SK-N-SH (cell line): ENCODE data around the gene AFMID. TPM values are rescaled to one million over a fixed set of nuclear protein-coding genes. Genes with fewer than 3 reads are reported as not detected.

Source experiments
- CTCF ChIA-PET: fragments of 300-600, 350-600 bp; formaldehyde crosslinking; extraction: SDS; loops from one replicate; lab custom pipeline; 2021; lab: Yijun Ruan, JAX
- POLR2A ChIA-PET: fragments of 350-600 bp; sonication (Branson Sonifier 250); formaldehyde crosslinking; extraction: SDS; loops from one replicate; lab custom pipeline; 2020; ENCODE audit warnings: antibody characterized with exemption, inconsistent platforms; lab: Yijun Ruan, JAX
- DNase-seq: peaks from one replicate; pipeline ENCODE4 v3.0.0; 2012
- H2AFZ ChIP-seq: fragments of 200-600 bp; sonication (generic); 2 replicates; pipeline ENCODE4 v1.8.1; 2016; ENCODE audit warnings: antibody characterized with exemption, mild to moderate bottlenecking, low read depth
- H3F3A ChIP-seq: fragments of 200-600 bp; sonication (generic); replicated peaks from 2 replicates; pipeline ENCODE3; 2016; ENCODE audit warnings: antibody characterized with exemption, mild to moderate bottlenecking; ENCODE audit not compliant: insufficient read depth
- H3K27ac ChIP-seq, 2 experiments: fragments of 200-500 bp in 1 of 2; fragments of 200-600 bp in 1 of 2; sonication (Bioruptor generic) in 1 of 2; sonication (generic), shearing (Covaris generic) in 1 of 2; 2 replicates each; pipeline versions ENCODE4 v1.5.1 to v1.6.1; 2014 to 2016; ENCODE audit warnings: low read depth in 2 of 2, inconsistent platforms in 1 of 2, low read length in 1 of 2, mild to moderate bottlenecking in 1 of 2, mixed read lengths in 1 of 2
- H3K27me3 ChIP-seq: fragments of 200-600 bp; sonication (generic), shearing (Covaris generic); 2 replicates; pipeline ENCODE4 v1.6.1; 2016; ENCODE audit warnings: mixed run types; ENCODE audit not compliant: insufficient read depth
- H3K36me3 ChIP-seq, 2 experiments: fragments of 200-500 bp in 1 of 2; fragments of 200-600 bp in 1 of 2; sonication (Bioruptor generic) in 1 of 2; sonication (generic) in 1 of 2; replicated peaks in 1 of 2; 2 replicates each; pipeline versions ENCODE3 to v1.5.1; 2014 to 2016; ENCODE audit warnings: low read length in 1 of 2, mild to moderate bottlenecking in 1 of 2; ENCODE audit not compliant: insufficient read depth in 2 of 2, control insufficient read depth in 1 of 2
- H3K4me1 ChIP-seq, 2 experiments: fragments of 200-500 bp in 1 of 2; fragments of 200-600 bp in 1 of 2; sonication (Bioruptor generic) in 1 of 2; sonication (generic), shearing (Covaris generic) in 1 of 2; 2 replicates each; pipeline versions ENCODE4 v1.5.1 to v1.6.1; 2014 to 2016; ENCODE audit warnings: low read depth in 1 of 2, low read length in 1 of 2, mixed run types in 1 of 2; ENCODE audit not compliant: insufficient read depth in 2 of 2, control insufficient read depth in 1 of 2
- H3K4me2 ChIP-seq: fragments of 200-600 bp; sonication (generic), shearing (Covaris generic); 2 replicates; pipeline ENCODE4 v1.6.1; 2017; ENCODE audit warnings: mixed run types
- H3K4me3 ChIP-seq, 2 experiments: fragments of 200-500 bp in 1 of 2; fragments of 200-600 bp in 1 of 2; sonication (Bioruptor generic) in 1 of 2; sonication (generic), shearing (Covaris generic) in 1 of 2; 2 replicates each; pipeline versions ENCODE4 v1.5.1 to v1.8.1; 2014 to 2016; ENCODE audit warnings: low read depth in 2 of 2, inconsistent platforms in 1 of 2, low read length in 1 of 2, mild to moderate bottlenecking in 1 of 2, mixed read lengths in 1 of 2, moderate library complexity in 1 of 2
- H3K79me2 ChIP-seq: fragments of 200-600 bp; sonication (generic); 2 replicates; pipeline ENCODE4 v1.8.1; 2017; ENCODE audit warnings: mild to moderate bottlenecking; ENCODE audit not compliant: insufficient read depth
- H3K9ac ChIP-seq: fragments of 200-600 bp; sonication (generic); 2 replicates; pipeline ENCODE4 v1.6.1; 2017; ENCODE audit warnings: mixed run types
- H3K9me2 ChIP-seq: fragments of 200-600 bp; sonication (generic); 2 replicates; pipeline ENCODE4 v1.6.1; 2017; ENCODE audit warnings: mixed run types
- H3K9me3 ChIP-seq: fragments of 200-600 bp; sonication (generic); 2 replicates; pipeline ENCODE4 v1.6.1; 2017; ENCODE audit warnings: mixed run types, mild to moderate bottlenecking, moderate library complexity
- H4K20me1 ChIP-seq: fragments of 200-600 bp; sonication (generic); 2 replicates; pipeline ENCODE4 v1.6.1; 2017; ENCODE audit warnings: mild to moderate bottlenecking, mixed run types; ENCODE audit not compliant: insufficient read depth
- FOSL2 ChIP-seq: IDR thresholded peaks from 2 replicates; pipeline ENCODE4 v1.4.0; 2012; ENCODE audit warnings: low read depth, mild to moderate bottlenecking, moderate library complexity, borderline replicate concordance
- FOXJ3 ChIP-seq: sonication (generic); formaldehyde crosslinking; IDR thresholded peaks from 2 replicates; pipeline ENCODE4 v1.5.1; 2020; ENCODE audit warnings: mild to moderate bottlenecking, missing genetic modification reagents
- FOXM1 ChIP-seq: IDR thresholded peaks from 2 replicates; pipeline ENCODE4 v1.4.0; 2012; ENCODE audit warnings: low read depth, mild to moderate bottlenecking
- GABPA ChIP-seq: IDR thresholded peaks from 2 replicates; pipeline ENCODE4 v1.4.0; 2012; ENCODE audit warnings: low read depth, mild to moderate bottlenecking
- GATA2 ChIP-seq: sonication (generic); formaldehyde crosslinking; IDR thresholded peaks from 2 replicates; pipeline ENCODE4 v1.5.0; 2020; ENCODE audit warnings: mild to moderate bottlenecking, missing genetic modification reagents
- MEF2A ChIP-seq: IDR thresholded peaks from 2 replicates; pipeline ENCODE4 v1.4.0; 2012; ENCODE audit warnings: low read depth, borderline replicate concordance
- MXI1 ChIP-seq: IDR thresholded peaks from 2 replicates; pipeline ENCODE4 v1.6.1; 2012; ENCODE audit warnings: mild to moderate bottlenecking, low read depth, low read length, improper control_type of control experiment
- NFIC ChIP-seq: IDR thresholded peaks from 2 replicates; pipeline ENCODE4 v1.4.0; 2012; ENCODE audit warnings: borderline replicate concordance
- RCOR1 ChIP-seq: fragments of 150-350 bp; IDR thresholded peaks from 2 replicates; pipeline ENCODE4 v1.6.1; 2017; ENCODE audit warnings: antibody characterized with exemption, low read length
- REST ChIP-seq: IDR thresholded peaks from 2 replicates; pipeline ENCODE4 v1.6.1; 2012; ENCODE audit warnings: mild to moderate bottlenecking, low read depth, low read length, moderate library complexity
- RFX5 ChIP-seq: IDR thresholded peaks from 2 replicates; pipeline ENCODE4 v1.6.1; 2012; ENCODE audit warnings: mild to moderate bottlenecking, improper control_type of control experiment, low read length
- TCF12 ChIP-seq: IDR thresholded peaks from 2 replicates; pipeline ENCODE4 v1.4.0; 2012
- USF1 ChIP-seq: IDR thresholded peaks from 2 replicates; pipeline ENCODE4 v1.4.0; 2012; ENCODE audit warnings: low read depth, borderline replicate concordance
- WGBS: methylation state at CpG from one replicate; pipeline ENCODE4 v1.1.6; 2017; ENCODE audit warnings: low lambda C conversion rate; 5-methylcytosine and 5-hydroxymethylcytosine counted together
- polyA plus RNA-seq, 3 experiments: library from polyadenylated mRNA; depleted of rRNA; stranded (reverse); fragments of >200 nt; gene quantifications; 2 replicates each; pipeline ENCODE4 v1.2.3, GENCODE V29; 2012
- TF ChIP-seq, protein P1 (sequence below): IDR thresholded peaks from 2 replicates; pipeline ENCODE4; 2012
- TF ChIP-seq, protein P2 (sequence below): fragments of 200-600 bp; sonication (generic); IDR thresholded peaks from 2 replicates; pipeline ENCODE4 v1.6.1; 2017; ENCODE audit warnings: antibody characterized with exemption, mild to moderate bottlenecking, moderate library complexity

The AFMID gene
- polyA plus RNA-seq, 1 of the 3 experiments (the other 2 are of a cell fraction), result 44.4 TPM

DNA sequence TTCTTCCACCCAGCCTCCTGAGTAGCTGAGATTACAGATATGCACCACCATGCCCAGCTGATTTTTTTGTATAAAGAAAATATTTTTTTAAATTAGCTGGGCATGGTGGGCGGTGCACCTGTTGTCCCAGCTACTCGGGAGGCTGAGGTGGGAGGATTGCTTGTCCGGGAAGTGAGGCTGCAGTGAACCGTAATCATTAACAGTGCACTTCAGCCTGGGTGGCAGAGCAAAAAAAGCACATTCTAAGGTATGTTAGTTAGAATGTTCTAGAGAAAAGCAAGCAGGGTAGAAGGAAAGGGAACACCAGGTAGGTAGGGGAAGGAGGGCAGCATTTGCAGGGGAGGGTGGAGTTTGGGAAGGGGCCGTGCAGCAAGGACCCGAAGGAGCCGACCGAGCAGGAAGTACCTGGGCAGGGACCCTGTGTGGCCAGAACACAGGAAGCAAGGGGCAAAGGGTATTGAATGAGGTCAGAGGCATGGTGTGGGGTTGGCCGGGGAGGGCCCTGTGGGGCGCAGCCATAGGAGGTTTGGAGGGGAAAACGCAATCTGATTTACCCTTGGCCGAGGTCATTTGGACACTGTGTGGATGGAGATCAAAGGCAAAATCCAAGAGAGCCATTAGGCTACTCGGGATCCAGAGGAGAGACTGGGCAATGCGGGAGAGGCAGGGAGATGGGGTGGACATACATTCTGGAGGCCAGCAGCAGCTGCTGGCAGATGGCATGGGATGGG lies 38.7 kb upstream of the AFMID start:
- H4K20me1 ChIP-seq, result no peaks in the 10 kb centered on the region
- no peaks in the 10 kb centered on the region for H3K9me3 ChIP-seq
- no peak overlapping the region for H3K9ac ChIP-seq
- H3K27me3 ChIP-seq, result no peaks in the 10 kb centered on the region
- H3K9me2 ChIP-seq, result no peaks in the 10 kb centered on the region
- no peak overlapping the region for H3K27ac ChIP-seq
- no peaks in the 10 kb centered on the region for H3K36me3 ChIP-seq
- H3K79me2 ChIP-seq, result no peaks in the 10 kb centered on the region
- no peak for DNase-seq
- peaks cover 4 to 19% of the 10 kb centered on the region in 2 experiments; a peak in 1 of 4 replicates for H3K4me1 ChIP-seq
- 83% methylated on average over 14 of the region's 14 CpGs for WGBS
- H2AFZ ChIP-seq, result no peak overlapping the region
- no peak overlapping the region for H3K4me3 ChIP-seq
- H3K4me2 ChIP-seq, result no peak overlapping the region
- H3F3A ChIP-seq, result peaks cover 3% of the 10 kb centered on the region
- no peak for TF ChIP-seq FOXM1
- no peak for TF ChIP-seq GATA2 (CRISPR knock-in tag)
- TF ChIP-seq REST, result no peak
- TF ChIP-seq GABPA, result no peak
- TF ChIP-seq, all 33 proteins: peak for 0
- CTCF ChIA-PET, result interaction anchor here (0.6 to 6.2 kb wide), 2 partner anchors 12 to 273 kb away, joined by 3 to 43 read pairs; no protein-coding TSS in a partner anchor
- POLR2A ChIA-PET, result no interaction called here

DNA sequence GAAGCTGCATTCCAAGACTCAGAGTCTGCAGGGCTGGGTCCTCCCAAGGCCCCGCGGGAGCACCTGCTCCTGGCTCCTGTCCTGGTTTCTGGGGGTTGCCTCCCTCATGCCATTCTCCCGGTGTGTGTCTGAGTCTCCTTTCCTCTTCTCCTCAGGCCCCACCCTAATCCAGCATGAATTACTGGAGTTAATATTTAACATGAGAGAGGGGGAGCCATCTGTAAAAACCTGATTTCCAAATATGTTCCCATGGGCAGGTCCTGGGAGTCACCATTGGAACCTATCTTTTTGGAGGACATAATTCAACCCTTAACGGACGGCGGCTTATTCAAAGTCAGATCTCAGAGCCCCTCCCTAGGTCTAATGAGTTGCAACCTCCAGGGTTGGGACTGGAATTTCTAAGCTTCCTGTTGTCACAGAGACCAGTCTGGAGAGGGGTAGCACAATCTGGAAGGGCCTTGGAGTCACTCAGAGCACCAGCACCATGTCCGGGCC lies 35.6 kb upstream of the AFMID start:
- H3K9ac ChIP-seq, result no peak overlapping the region
- ChIA-PET POLR2A (no interaction called here), CTCF (interaction anchor here (1.0 to 6.2 kb wide), 3 partner anchors 11 to 66 kb away, joined by 3 to 43 read pairs (median 4); no protein-coding TSS in a partner anchor)
- no peak for DNase-seq
- no peak overlapping the region for H3K4me2 ChIP-seq
- 77% methylated on average over 7 of the region's 7 CpGs for WGBS
- no peak overlapping the region for H2AFZ ChIP-seq
- H3K36me3 ChIP-seq, result no peaks in the 10 kb centered on the region
- no peaks in the 10 kb centered on the region for H3K27me3 ChIP-seq
- no peaks in the 10 kb centered on the region for H4K20me1 ChIP-seq
- no peak overlapping the region for H3K27ac ChIP-seq
- no peaks in the 10 kb centered on the region for H3K79me2 ChIP-seq
- peaks cover 0 to 2% of the 10 kb centered on the region in 2 experiments; a peak in 1 of 4 replicates for H3K4me1 ChIP-seq
- H3K4me3 ChIP-seq, result no peak overlapping the region
- H3F3A ChIP-seq, result no peaks in the 10 kb centered on the region
- H3K9me2 ChIP-seq, result no peaks in the 10 kb centered on the region
- no peaks in the 10 kb centered on the region for H3K9me3 ChIP-seq
- TF ChIP-seq, protein P1, sequence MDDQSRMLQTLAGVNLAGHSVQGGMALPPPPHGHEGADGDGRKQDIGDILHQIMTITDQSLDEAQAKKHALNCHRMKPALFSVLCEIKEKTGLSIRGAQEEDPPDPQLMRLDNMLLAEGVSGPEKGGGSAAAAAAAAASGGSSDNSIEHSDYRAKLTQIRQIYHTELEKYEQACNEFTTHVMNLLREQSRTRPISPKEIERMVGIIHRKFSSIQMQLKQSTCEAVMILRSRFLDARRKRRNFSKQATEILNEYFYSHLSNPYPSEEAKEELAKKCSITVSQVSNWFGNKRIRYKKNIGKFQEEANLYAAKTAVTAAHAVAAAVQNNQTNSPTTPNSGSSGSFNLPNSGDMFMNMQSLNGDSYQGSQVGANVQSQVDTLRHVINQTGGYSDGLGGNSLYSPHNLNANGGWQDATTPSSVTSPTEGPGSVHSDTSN, result no peak
- no peak for TF ChIP-seq NFIC
- no peak for TF ChIP-seq REST
- TF ChIP-seq RFX5, result no peak
- TF ChIP-seq MEF2A, result no peak
- no peak for TF ChIP-seq FOSL2
- TF ChIP-seq, protein P2, sequence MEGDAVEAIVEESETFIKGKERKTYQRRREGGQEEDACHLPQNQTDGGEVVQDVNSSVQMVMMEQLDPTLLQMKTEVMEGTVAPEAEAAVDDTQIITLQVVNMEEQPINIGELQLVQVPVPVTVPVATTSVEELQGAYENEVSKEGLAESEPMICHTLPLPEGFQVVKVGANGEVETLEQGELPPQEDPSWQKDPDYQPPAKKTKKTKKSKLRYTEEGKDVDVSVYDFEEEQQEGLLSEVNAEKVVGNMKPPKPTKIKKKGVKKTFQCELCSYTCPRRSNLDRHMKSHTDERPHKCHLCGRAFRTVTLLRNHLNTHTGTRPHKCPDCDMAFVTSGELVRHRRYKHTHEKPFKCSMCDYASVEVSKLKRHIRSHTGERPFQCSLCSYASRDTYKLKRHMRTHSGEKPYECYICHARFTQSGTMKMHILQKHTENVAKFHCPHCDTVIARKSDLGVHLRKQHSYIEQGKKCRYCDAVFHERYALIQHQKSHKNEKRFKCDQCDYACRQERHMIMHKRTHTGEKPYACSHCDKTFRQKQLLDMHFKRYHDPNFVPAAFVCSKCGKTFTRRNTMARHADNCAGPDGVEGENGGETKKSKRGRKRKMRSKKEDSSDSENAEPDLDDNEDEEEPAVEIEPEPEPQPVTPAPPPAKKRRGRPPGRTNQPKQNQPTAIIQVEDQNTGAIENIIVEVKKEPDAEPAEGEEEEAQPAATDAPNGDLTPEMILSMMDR, result no peak
- TF ChIP-seq USF1, result no peak
- no peak for TF ChIP-seq GATA2 (CRISPR knock-in tag)
- no peak for TF ChIP-seq FOXJ3 (CRISPR knock-in tag)
- TF ChIP-seq TCF12, result no peak
- no peak for TF ChIP-seq RCOR1
- no peak for TF ChIP-seq MXI1
